GM18502 (cell line): ENCODE data around the gene AMBP.
"Not testable (repeated sequence)": the region's sequence is repeated elsewhere in the genome, so short reads cannot be mapped to it uniquely, and the experiment has no call there.

Experiments
- ATAC-seq: cut with Tn5 transposase; IDR thresholded peaks from one replicate; pipeline ENCODE4 v1.9.1; 2021; ENCODE audit warnings: mild to moderate bottlenecking; ENCODE audit not compliant: unreplicated experiment, poor library complexity

The AMBP gene

GRCh38 chr9:114093761-114094505, 15.8 kb upstream of the AMBP start:
- no peak for ATAC-seq

DNA sequence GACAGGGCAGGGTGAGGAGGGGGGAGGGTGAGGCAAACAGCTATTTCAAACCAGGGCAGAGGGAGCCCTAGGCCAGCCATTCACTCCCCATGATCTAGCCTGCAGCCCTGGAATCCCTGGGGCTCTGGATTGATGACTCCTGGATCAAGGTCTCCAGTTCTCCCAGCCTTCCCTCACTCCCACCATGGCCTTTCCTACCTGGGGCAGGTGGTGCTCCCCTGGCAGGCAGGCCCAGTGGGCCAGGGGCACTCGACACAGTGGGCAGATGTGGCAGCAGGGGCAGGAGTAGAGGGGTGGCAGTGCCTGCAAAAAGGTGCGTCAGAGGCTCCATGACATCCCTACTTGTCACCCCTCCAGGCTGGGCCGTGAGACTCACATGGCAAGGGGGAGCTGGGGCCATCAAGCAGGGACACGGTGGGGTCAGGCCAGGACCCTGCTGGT, 15.0 kb upstream of the AMBP start:
- no peak for ATAC-seq

DNA sequence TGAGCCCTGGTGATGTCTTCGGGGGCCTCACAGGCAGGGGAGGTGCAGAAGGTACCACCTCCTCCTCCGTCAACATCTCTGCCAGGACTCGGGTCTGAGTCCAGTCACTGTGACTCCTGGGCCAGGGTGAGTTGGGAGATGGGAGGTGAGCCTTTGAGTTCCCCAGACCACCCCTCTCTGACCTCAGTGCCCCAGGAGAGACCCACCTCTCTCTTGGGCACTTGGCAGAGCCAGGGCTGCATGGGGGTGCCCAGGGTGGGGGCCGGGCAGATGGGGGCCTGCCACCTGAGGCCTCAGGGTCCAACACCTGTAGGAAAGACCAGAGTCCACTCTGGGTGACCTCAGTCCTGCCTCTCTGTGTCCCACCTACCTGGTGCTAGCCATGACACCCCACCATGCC, 14.2 kb upstream of the AMBP start:
- no peak for ATAC-seq

DNA sequence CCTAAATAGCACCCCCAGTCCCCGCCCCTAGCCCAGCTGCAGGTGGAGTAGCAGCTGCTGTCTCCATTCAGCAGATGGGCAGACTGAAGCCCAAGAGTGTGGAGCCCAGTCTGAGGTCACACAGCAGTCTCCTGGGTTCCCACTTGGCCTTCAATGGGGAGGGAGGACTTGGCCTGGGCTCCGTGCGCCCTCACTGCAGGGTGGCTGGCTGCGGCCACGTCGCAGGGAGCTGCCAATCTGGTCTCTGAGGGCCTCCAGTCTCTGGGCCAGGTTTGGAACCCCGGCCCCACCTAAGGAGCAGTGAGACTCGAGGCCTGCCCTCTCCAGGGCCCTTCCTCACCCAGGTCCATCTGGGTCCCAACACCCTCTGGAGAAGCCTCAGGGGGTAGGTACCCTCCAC, 13.6 kb upstream of the AMBP start:
- ATAC-seq: no peak

DNA sequence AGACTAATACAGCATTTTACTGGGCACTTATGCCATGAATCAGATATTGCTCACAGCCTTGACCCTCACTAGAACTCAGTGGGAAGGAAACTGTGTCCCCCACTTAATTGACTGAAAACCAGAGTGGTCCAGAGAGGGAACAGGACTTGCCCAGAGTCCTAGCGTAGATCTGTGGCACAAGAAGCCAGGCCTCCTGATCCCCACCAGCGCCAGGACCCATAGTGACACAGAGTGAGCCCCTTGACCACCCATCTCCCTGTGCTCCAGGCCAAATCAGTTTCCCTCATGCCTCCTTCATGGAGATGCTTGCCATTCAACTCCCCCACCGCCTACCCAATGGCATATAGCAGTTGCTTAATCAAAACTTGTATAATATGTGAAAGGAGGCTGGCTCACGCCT, 12.7 kb upstream of the AMBP start:
- ATAC-seq: no peak

GRCh38 chr9:114089206-114089840, 11.2 kb upstream of the AMBP start:
- ATAC-seq: no peak

DNA sequence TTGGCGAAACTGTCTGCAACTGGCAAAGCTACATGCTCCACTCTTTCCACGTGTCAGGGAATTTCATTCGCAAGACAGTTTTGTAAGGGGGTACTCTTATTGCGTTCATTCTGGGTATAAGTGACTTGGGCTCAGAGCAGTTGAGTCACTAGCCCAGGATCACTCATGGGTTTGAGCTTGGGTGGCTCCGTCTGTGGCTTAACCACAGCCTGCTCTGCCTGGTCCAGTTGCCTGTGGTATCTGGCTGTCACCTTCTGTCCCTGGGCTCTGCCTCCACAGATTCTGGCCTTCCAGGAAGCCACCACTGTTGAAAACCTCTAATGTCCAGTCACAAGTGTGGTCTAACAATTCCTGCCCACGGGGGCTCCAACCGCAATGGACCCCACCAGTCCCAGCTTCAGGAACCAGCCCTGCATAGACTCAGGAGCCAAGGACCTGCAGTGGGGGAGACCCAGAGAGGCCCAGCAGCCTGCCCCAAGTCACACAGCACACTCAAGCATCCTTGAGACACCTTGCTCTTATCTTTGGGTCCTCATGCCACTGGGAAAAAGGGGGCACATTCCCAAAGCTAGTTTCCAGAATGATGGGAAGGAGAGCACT, 10.6 kb upstream of the AMBP start:
- ATAC-seq: no peak

DNA sequence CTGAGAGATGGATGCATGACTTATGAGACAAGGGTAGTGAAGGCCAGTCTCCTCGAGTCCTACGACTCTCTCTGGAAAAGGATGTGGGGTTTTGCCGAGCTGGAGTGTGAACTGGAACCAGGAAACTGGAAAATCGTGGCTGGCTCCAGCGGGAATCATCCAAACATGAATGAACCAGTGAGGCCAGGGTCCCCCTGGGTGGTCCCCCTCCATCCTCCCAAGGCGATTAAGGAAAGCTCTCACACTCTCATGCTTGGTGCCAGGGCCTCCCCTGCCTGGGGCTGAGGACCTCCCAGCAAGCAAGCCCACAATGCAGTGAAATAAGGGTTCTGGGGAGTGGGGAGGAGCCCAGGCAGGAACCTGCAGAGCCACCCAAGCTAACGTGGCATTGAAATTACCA, 9.6 kb upstream of the AMBP start:
- ATAC-seq: no peak

GRCh38 chr9:114086607-114087006, 8.5 kb upstream of the AMBP start:
- ATAC-seq: no peak

DNA sequence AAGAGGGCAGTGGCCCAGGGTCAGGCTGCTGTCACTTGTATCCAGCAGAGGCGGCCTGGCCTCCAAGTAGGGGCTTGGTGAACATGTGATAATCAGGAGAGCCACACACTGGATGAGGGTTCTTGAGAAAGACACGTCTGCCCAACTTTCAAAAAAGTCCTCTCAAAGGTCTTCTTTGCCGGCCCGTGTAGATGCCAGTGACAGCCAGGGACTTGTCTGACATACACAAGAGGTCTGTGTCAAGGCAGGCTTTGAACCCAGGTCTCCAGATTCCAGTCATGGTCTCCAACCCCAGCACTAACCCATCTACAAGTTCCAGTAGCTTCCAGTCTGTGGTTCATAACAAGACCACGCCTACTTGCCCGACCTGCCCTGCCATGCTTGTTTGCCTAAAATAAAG, 7.9 kb upstream of the AMBP start:
- no peak for ATAC-seq

DNA sequence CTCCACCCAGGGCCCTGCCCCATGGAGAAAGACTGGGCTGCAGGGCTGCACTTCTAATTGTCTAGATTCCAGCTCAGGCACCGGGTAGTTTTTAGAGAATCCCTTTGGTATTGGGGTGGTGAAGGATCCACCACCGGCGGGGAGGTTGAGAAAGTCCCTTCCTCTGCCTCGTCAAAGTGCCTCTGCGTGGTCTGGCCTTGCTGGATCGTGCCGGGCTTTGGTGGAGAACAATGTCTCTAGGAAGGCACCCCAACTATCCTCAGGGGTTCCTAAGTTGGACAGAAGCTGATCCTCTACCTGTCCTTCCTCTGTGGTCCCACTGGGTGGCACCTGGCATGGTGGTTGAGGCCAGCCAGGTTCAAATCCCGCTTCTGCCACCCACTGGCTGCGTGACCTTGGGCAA, 7.3 kb upstream of the AMBP start:
- ATAC-seq: no peak

DNA sequence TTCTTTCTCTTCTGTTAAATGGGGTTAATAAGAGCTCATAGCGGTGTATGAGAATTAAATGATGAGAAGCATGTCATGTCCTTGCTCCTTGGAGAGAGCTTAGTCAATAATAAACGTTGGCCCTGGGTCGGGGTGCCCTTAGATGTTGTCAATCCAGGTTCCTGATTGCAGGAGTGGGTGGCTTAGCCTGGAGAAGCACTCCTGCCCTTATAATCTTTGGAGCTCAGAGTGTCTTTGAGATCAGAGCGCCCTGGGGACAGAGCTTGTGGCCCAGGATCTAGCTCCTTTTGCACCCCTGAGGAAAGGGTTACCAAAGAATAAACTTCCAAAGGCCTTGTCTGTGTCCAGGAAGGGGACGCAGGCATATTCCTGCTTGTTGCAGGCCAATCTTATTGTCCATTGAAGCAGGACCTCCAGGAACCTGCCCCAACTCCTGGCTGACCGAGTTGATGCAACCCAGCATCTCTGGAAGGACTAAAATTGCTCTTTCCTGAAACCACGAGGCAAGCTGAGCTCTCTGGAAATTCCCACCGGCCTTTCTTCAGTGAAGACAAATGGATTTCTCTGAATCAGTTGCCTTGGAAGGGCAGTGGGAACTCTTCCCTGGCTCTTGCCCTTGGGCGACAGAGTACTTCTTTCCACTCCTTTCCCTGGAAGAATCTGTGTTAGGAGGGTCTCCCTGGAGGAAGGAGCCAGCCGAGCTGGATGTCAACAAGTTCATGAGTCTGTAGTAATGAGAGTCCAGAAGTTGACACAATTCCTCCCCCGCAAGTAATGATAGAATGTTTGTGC, 6.4 kb upstream of the AMBP start:
- ATAC-seq: no peak

DNA sequence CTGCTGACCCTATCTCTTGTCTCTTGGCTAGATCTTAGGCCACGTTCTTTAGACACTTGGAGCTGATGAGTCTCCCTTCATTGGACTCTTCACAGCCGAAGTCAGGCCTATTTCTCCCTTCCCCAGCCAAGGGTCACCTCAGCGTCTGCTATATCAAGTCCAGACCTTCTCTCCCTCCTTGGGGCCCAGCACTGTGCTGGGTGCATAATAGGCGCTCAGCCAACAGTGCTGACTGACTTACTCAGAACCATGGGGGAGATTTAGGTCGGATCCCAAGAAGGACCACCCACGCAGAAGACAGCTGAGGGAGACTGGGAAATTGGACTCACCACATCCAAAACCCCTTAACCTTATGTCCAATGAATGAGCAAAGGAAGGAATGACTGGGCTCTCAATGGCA, 5.6 kb upstream of the AMBP start:
- no peak for ATAC-seq

DNA sequence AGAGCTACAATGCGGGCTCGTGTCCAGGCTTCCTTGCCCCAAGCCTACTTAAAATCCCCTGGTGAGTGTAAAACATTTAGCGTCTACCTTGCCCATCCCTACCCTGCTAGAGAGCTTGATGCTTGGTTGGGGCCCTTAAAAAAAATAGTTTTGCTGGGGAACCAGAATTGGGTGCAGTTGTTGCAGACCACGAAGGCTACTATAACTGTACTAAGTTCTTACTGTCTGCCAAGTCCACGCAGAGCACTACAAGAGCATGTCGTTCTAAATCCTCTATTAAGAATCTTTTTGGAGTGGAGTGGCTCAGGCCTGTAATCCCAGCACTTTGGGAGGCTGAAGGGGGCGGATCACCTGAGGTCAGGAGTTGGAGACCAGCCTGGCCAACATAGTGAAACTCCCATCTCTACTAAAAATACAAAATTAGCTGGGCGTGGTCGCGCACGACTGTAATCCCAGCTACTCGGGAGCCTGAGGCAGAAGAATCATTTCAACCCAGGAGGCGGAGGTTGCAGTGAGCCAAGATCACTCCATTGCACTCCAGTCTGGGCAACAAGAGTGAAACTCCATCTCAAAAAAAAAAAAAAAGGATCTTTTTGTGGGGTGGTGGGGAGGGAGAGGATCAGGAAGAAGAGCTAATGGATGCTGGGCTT, 4.8 kb upstream of the AMBP start:
- ATAC-seq: not testable (repeated sequence)

- ATAC-seq: peak; percentile 75
Observed at GRCh38 chr9:114082017-114082762, 4.1 kb upstream of the AMBP start.

DNA sequence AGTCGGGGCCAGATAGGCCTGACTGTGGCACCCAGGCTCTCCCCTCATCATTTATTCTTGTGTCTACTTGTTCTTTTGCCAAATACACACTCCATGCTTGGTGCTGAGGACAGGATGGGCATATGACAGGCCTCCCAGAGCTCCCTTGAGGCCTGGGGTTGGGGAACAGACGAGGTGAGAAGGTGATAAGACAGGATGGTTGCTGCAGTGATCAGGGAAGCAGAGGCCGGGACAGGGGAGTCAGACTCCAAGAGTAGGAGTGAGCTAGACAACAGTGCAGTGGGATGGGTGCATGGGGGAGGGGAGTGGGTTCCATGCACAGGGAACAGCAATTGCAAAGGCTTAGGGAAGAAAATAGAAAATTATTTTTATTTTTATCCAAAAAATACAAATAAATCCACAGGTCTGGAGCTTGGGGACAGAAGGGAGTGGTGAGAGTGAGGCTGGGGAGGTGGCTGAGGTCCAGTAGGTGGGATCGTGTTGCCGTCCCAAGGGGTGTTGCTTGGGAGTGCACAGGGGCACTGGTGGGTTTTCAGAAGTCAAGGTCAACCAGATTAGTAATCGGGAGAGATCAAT, 3.4 kb upstream of the AMBP start:
- no peak for ATAC-seq

DNA sequence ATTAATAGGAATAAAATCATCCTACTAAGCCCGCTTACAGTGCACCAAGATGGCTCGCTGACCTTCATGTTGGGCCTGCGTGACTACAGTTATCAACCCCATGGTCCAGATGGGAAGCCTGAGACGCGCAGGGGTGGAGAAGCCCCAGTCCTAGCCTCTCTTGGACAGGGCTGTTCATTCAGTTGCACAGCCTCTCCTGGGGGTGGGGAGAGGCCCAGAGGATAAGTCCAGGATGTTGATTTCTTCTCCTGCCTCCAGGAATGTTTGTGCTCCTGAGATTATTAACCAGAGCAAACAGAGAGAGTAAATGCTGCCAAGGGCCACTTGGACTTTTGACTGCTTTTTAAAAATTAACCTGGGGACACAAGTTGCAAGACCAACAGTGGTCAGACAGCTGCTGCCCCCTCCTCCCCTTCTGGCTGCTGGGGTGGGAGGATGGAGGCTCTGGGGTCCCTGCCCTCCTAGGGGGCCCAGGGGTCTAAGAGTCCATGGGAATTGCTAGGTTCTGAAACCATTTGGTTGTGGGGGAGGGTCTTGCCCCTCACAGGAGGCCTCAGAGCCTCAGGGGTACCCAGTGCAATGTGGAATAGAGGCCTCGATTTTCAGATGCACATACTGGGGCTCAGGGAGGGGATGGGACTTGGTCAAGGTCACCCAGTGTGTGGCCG, 2.8 kb upstream of the AMBP start:
- ATAC-seq: no peak

DNA sequence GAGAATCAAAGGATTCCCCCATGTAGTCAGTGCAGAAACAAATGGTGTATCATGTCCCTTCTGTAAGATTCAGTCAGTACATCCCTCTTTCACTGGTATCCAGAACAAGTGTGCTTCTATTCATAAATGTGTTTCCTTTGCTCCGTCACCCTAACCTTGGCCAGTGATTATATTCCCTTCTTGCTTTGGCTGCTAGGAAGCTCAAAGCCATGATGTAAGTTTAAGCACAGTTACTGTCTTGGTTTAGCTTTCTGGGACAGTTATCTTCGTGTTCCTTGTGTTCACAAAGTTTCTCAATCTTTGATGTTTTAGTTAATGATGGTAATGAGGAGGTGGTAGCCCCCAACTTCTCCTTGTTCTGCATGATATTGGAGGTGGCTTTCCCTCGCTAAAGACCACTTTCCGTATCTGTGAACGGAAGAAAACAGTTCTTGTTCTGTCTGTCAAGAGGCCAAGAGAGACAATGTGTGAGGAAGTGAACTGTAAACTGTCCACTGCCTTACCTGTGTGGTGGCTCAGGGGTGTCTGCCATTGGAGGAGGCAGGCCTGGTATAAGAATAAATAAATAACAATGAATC, 2.2 kb upstream of the AMBP start:
- no peak for ATAC-seq

DNA sequence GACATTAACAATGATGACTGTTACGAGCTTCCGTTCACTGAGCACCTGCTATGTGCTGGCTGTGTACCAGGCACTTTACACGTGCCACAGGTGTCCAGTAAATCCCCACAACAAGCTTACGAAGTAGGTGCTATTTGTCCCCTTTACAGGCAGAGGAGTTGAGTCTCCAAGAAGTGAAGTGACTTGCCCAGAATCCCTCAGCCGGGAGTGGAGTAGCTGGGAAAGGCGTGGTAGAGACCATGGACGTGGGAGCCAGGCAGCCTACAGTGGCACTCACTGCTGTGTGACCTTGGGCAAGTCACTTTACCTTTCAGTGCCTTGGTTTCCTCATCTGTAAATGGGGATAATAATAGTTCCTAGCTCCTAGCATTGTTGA, 669 bp upstream of the AMBP start:
- ATAC-seq: no peak
